Activated naive CD8-positive, alpha-beta T cell (primary cell): ENCODE results near the gene OR2T5.
A peak's percentile ranks its signal among the peaks of the same experiment; 100 is the strongest.
"Not testable (repeated sequence)": the region's sequence is repeated elsewhere in the genome, so short reads cannot be mapped to it uniquely, and the experiment has no call there.

Source experiments
- H3K27ac Mint-ChIP-seq: one replicate; pipeline ENCODE4 v1.8.0; 2021; ENCODE audit warnings: mixed read lengths
- H3K27me3 Mint-ChIP-seq: one replicate; pipeline ENCODE4 v1.8.0; 2021; ENCODE audit warnings: mixed read lengths
- H3K36me3 Mint-ChIP-seq: one replicate; pipeline ENCODE4 v1.8.0; 2021; ENCODE audit warnings: mixed read lengths
- H3K4me1 Mint-ChIP-seq: one replicate; pipeline ENCODE4 v1.8.0; 2021; ENCODE audit warnings: low read depth, mixed read lengths
- H3K4me3 Mint-ChIP-seq: one replicate; pipeline ENCODE4 v1.8.0; 2021; ENCODE audit warnings: mild to moderate bottlenecking, mixed read lengths
- H3K9me3 Mint-ChIP-seq: one replicate; pipeline ENCODE4 v1.8.0; 2021; ENCODE audit warnings: low read depth, mixed read lengths

Gene OR2T5

DNA sequence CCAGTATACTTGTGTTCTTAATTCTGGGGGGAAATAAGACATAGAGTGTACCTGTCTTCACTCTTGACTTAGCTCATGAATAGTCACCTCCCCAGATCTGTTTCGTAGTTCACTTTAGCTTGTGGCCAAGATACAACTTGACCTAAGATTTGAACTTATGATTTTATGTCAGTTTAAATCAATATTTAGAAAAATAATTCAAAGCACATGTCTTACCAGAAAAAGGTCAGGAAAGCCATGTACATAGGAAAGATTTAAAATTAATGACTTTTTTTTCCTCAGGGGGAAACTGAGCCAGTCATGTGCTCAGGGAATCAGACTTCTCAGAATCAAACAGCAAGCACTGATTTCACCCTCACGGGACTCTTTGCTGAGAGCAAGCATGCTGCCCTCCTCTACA lies 15.3 kb upstream of the OR2T5 start, which contains the start of gene OR2T3:
TSS of gene OR2T3 (plus strand) at position 301 of the 400 bp plus-strand sequence. CDS start at position 301, 0 bp downstream.
- not testable (repeated sequence) for H3K27ac Mint-ChIP-seq, H3K27me3 Mint-ChIP-seq, H3K9me3 Mint-ChIP-seq, H3K4me1 Mint-ChIP-seq, H3K4me3 Mint-ChIP-seq
- peaks cover 12% of the 10 kb centered on the region for H3K36me3 Mint-ChIP-seq

DNA sequence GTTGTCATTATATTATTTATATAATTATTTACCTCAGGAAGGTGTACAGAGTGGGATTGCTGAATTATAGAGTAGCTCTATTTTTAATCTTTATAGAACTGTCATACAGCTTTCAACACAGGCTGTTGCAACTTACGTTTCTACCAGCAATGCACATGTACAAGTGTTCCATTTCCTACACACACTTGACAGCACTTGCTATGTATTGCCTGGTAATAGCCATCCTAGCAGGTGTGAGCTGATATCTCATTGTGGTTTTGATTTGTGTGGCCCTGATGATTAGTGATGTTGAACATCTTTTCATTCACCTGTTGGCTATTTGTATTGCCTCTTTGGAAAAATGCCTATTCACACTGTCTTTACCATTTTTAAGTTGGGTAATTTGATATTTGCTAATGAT lies 12.7 kb upstream of the OR2T5 start:
- not testable (repeated sequence) for H3K4me1 Mint-ChIP-seq, H3K9me3 Mint-ChIP-seq, H3K4me3 Mint-ChIP-seq, H3K36me3 Mint-ChIP-seq, H3K27ac Mint-ChIP-seq, H3K27me3 Mint-ChIP-seq

DNA sequence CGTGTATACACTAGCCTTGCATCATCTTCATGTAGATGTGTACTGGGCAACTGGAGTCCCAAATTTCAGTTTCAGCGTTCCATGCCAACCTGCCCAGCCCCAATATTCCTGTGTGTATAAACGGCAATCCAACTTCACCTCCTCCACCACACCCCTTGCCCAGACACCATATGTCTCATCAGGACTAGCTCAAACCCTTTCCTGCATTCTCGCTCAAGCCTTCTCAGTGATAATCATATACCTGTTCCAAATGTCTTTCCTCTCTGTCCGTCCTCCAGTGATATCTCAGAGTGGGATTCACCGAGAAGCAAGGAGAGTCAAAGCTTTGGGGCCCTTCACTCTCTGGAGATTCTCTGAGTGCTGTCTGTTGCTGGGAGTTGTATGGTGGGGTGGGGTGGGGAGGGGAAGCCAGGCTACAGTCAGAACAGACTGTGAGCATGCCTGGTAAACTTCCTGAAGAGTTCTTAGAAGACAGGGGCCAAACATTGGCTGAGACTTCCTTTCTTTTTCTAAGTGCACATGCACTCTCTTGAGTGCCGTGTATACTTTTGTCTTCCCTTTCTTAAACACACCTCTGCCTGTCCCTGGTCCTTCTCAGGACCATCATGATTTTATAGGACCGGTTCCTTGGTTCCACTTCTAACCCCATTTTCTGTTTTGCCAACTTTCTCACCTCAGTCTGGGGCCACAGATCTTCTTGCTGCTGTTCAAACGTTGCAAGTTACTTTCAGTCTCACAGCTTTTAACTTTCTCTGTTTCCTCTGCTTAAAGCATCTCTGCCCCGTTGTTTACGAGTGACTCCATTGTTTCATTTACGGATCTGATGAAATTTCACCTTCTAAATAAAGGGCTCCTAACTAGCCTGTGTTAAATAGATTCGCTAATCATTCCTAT lies 6.5 kb upstream of the OR2T5 start:
- Mint-ChIP-seq H3K4me3 (peak overlapping the region; percentile 85), H3K4me1 (peaks cover 19% of the 10 kb centered on the region), H3K27ac (peak overlapping the region; percentile 97)
- H3K36me3 Mint-ChIP-seq, H3K9me3 Mint-ChIP-seq, H3K27me3 Mint-ChIP-seq: not testable (repeated sequence)

DNA sequence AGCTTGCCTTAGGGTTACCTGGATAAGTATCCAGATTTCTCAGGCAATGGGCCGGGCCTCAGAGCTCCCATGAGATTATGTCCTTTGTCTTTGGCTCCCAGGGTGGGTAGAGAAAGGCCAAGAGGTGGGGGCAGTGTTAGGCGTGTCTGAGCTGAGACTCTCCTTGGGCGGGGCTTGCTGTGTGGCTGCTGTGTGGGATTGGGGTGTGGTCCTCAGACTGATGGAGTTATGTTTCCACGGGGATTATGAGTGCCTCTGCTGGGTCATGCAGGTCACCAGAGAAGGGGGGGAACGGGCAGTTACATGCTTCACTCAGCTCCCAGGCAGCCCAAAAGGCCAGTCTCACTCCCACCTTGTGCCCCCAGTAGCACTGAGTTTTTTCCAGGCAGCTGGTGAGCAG lies 8.3 kb downstream of the OR2T5 start:
- H3K27ac Mint-ChIP-seq, H3K4me3 Mint-ChIP-seq, H3K27me3 Mint-ChIP-seq, H3K4me1 Mint-ChIP-seq, H3K36me3 Mint-ChIP-seq, H3K9me3 Mint-ChIP-seq: not testable (repeated sequence)

DNA sequence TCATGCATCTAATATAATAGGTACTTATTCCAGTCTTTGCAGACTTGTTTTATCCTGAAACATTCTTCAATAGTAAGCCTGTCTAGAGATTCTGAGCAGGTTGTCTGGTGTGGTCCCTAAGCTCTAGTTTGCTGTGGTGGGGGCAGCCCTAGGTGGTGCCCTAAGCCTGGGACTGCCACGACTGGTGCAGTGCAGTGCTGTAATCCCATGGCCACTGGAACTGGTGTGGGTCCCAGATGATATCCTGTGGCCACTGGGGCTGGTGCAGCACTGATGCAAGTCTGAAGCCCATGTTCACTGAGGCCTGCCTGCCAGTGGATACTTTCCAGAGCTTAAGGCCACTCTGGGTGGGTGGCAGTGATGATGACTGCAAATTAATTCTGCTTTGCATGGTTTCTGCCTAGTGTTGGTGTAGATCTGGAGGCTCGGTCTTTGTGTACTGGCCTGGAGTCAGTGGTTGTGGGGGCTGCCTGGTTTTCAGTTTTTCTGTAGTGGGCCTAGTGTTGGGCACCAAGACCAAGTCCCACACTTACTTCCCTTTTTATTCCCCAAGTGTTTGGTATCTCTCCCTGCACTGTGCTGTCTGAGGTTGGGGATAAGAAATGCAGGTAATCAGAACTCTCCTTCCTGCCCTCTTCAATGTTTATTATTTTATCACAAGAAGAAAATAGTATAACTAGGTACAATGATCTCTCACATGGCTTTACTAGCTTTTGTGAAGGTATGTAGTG lies 12.1 kb downstream of the OR2T5 start:
- not testable (repeated sequence) for H3K27ac Mint-ChIP-seq

DNA sequence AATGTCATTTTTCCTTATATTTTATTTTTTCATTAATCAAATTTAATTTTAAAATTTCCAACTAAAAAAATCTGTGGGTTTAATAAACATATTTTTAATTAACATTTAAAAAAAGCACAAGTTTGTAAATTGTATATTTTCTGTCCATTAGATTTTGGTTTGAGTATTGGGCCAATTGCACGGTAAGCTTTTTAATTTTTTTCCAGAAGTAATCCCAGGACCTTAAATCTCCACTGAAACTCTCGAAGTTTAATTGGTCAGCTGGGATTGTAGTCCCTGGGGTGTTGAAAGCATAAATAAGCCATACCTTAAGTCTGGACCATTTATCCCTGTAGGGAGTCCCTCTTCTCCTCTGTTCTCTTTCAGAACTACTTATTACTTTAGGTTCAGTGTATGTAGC lies 19.4 kb downstream of the OR2T5 start, which contains the start of gene OR2G6:
TSS of gene OR2G6 (plus strand) at position 301 of the 400 bp plus-strand sequence. CDS start 13,574 bp downstream, outside the sequence.
- H3K9me3 Mint-ChIP-seq, H3K4me3 Mint-ChIP-seq, H3K36me3 Mint-ChIP-seq, H3K27me3 Mint-ChIP-seq, H3K27ac Mint-ChIP-seq, H3K4me1 Mint-ChIP-seq: not testable (repeated sequence)

More for the DNA sequence above, 12.1 kb downstream of the OR2T5 start:
- not testable (repeated sequence) for H3K36me3 Mint-ChIP-seq, H3K27me3 Mint-ChIP-seq, H3K9me3 Mint-ChIP-seq, H3K4me3 Mint-ChIP-seq, H3K4me1 Mint-ChIP-seq

DNA sequence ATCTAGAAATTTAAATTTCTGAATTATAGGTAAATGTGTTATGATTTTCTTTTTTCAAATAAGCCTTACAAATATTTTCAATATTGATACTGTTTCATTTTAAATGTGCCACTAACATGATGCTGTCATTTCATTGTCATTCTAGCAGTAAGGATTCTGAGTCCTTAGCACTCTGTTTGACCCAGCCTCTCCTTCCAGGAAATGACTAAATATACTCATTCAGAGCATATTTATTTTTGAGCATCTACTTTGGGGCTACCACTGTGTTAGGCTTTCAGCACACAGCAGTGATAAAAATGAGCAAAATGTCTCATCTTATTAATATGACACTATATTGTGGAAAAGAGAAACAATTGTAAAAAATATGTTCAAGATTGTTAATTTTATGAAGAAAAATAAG lies 21.8 kb downstream of the OR2T5 start:
- H3K4me3 Mint-ChIP-seq, H3K27me3 Mint-ChIP-seq, H3K4me1 Mint-ChIP-seq, H3K9me3 Mint-ChIP-seq, H3K27ac Mint-ChIP-seq, H3K36me3 Mint-ChIP-seq: not testable (repeated sequence)

DNA sequence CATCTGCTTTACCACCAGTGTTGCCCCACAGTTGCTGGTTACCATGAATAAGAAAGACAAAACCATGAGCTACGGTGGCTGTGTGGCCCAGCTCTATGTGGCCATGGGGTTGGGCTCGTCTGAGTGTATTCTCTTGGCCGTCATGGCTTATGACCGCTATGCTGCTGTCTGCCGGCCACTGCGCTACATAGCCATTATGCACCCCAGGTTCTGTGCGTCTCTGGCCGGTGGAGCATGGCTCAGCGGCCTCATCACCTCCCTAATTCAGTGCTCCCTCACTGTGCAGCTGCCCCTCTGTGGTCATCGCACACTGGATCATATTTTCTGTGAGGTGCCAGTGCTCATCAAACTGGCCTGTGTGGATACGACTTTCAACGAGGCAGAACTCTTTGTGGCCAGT lies 33.5 kb downstream of the OR2T5 start:
- no peaks in the 10 kb centered on the region for H3K9me3 Mint-ChIP-seq
- H3K4me3 Mint-ChIP-seq: no peak overlapping the region
- peaks cover 15% of the 10 kb centered on the region for H3K36me3 Mint-ChIP-seq
- H3K27me3 Mint-ChIP-seq: no peaks in the 10 kb centered on the region
- no peaks in the 10 kb centered on the region for H3K4me1 Mint-ChIP-seq
- H3K27ac Mint-ChIP-seq: no peak overlapping the region

DNA sequence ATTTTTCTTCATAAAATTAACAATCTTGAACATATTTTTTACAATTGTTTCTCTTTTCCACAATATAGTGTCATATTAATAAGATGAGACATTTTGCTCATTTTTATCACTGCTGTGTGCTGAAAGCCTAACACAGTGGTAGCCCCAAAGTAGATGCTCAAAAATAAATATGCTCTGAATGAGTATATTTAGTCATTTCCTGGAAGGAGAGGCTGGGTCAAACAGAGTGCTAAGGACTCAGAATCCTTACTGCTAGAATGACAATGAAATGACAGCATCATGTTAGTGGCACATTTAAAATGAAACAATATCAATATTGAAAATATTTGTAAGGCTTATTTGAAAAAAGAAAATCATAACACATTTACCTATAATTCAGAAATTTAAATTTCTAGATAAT lies 49.1 kb downstream of the OR2T5 start:
- H3K4me3 Mint-ChIP-seq, H3K27ac Mint-ChIP-seq, H3K9me3 Mint-ChIP-seq, H3K27me3 Mint-ChIP-seq, H3K36me3 Mint-ChIP-seq, H3K4me1 Mint-ChIP-seq: not testable (repeated sequence)
